HG02943 (cell line): Measurements from ENCODE around the gene RAI14.
"Not testable (repeated sequence)": the region's sequence is repeated elsewhere in the genome, so short reads cannot be mapped to it uniquely, and the experiment has no call there.

ENCODE experiments used
- ATAC-seq: cut with Tn5 transposase; IDR thresholded peaks from one replicate; pipeline ENCODE4 v1.9.1; 2021; ENCODE audit warnings: mild to moderate bottlenecking, low read depth, moderate library complexity; ENCODE audit not compliant: unreplicated experiment

Gene RAI14

GRCh38 chr5:34697308-34698108, 41.4 kb downstream of the RAI14 start:
- ATAC-seq = no peak

GRCh38 chr5:34698109-34698419, 41.9 kb downstream of the RAI14 start:
- ATAC-seq = no peak

GRCh38 chr5:34698754-34699153, 42.6 kb downstream of the RAI14 start:
- no peak for ATAC-seq

- ATAC-seq = no peak
Measured at GRCh38 chr5:34699155-34700077, 43.3 kb downstream of the RAI14 start.

GRCh38 chr5:34700078-34700452, 43.9 kb downstream of the RAI14 start:
- no peak for ATAC-seq

- not testable (repeated sequence) for ATAC-seq
Measured at GRCh38 chr5:34701442-34701841, 45.3 kb downstream of the RAI14 start.

GRCh38 chr5:34703767-34704713, 47.9 kb downstream of the RAI14 start:
- ATAC-seq = no peak

- ATAC-seq = no peak
Measured at GRCh38 chr5:34706084-34706483, 50.0 kb downstream of the RAI14 start.

GRCh38 chr5:34707451-34708107, 51.5 kb downstream of the RAI14 start:
- no peak for ATAC-seq

GRCh38 chr5:34708777-34709176, 52.6 kb downstream of the RAI14 start:
- ATAC-seq = no peak

GRCh38 chr5:34709861-34710673, 53.9 kb downstream of the RAI14 start:
- ATAC-seq = no peak

GRCh38 chr5:34712565-34712964, 56.4 kb downstream of the RAI14 start:
- no peak for ATAC-seq

- no peak for ATAC-seq
Measured at GRCh38 chr5:34715711-34716110, 59.6 kb downstream of the RAI14 start.

- no peak for ATAC-seq
Measured at GRCh38 chr5:34716986-34717385, 60.9 kb downstream of the RAI14 start.

GRCh38 chr5:34717426-34718327, 61.5 kb downstream of the RAI14 start:
- ATAC-seq = no peak

GRCh38 chr5:34718516-34718915, 62.4 kb downstream of the RAI14 start:
- no peak for ATAC-seq

- ATAC-seq = no peak
Measured at GRCh38 chr5:34719029-34719428, 62.9 kb downstream of the RAI14 start.

- no peak for ATAC-seq
Measured at GRCh38 chr5:34721327-34721726, 65.2 kb downstream of the RAI14 start.
